Neural progenitor cell (in vitro differentiated cells): Measurements from ENCODE around the gene SPACA6. TPM values are rescaled to one million over a fixed set of nuclear protein-coding genes. Genes with fewer than 3 reads are reported as not detected.

Experiments used
- DNase-seq: peaks from one replicate; pipeline ENCODE4 v3.0.0-alpha.2; 2016; ENCODE audit warnings: low spot score
- H2AFZ ChIP-seq: fragments of 200-600 bp; sonication (generic); replicated peaks from 2 replicates; pipeline ENCODE4 v1.6.1; 2016; ENCODE audit warnings: antibody characterized with exemption
- H3F3A ChIP-seq: fragments of 200-600 bp; sonication (generic); 2 replicates; pipeline ENCODE4 v1.6.1; 2016; ENCODE audit warnings: antibody characterized with exemption, low read depth
- H3K27ac ChIP-seq: fragments of 200-600 bp; sonication (generic); 2 replicates; pipeline ENCODE4 v1.5.1; 2016; ENCODE audit warnings: mild to moderate bottlenecking
- H3K27me3 ChIP-seq: fragments of 200-600 bp; sonication (generic); 2 replicates; pipeline ENCODE4 v1.6.1; 2016; ENCODE audit warnings: mild to moderate bottlenecking, moderate library complexity
- H3K36me3 ChIP-seq: fragments of 200-600 bp; sonication (generic); 2 replicates; pipeline ENCODE4 v1.5.1; 2016
- H3K4me1 ChIP-seq: fragments of 200-600 bp; sonication (generic); 2 replicates; pipeline ENCODE4 v1.6.1; 2016; ENCODE audit warnings: mixed run types
- H3K4me2 ChIP-seq: fragments of 200-600 bp; sonication (generic); 2 replicates; pipeline ENCODE4 v1.6.1; 2016
- H3K4me3 ChIP-seq: fragments of 200-600 bp; sonication (generic); 2 replicates; pipeline ENCODE4 v1.5.1; 2016
- H3K79me2 ChIP-seq: fragments of 200-600 bp; sonication (generic); 2 replicates; pipeline ENCODE4 v1.6.1; 2016; ENCODE audit warnings: low read depth
- H3K9ac ChIP-seq: fragments of 200-600 bp; sonication (generic); 2 replicates; pipeline ENCODE4 v1.6.1; 2016
- H3K9me3 ChIP-seq: fragments of 200-600 bp; sonication (generic); 2 replicates; pipeline ENCODE4 v1.5.1; 2016; ENCODE audit warnings: low read depth
- H4K20me1 ChIP-seq: fragments of 200-600 bp; sonication (generic); 2 replicates; pipeline ENCODE4 v1.6.1; 2016; ENCODE audit warnings: low read depth
- H3K27ac Mint-ChIP-seq: 3 replicates; pipeline ENCODE4 v1.8.0; 2021; ENCODE audit warnings: mixed read lengths
- H3K27me3 Mint-ChIP-seq: 2 replicates; pipeline ENCODE4 v1.8.0; 2022; ENCODE audit warnings: low read depth, mild to moderate bottlenecking, inconsistent platforms, moderate library complexity, mixed read lengths; ENCODE audit not compliant: insufficient read depth
- H3K36me3 Mint-ChIP-seq: 3 replicates; pipeline ENCODE4 v1.8.0; 2021; ENCODE audit warnings: mixed read lengths
- H3K4me1 Mint-ChIP-seq: 3 replicates; pipeline ENCODE4 v1.8.0; 2021; ENCODE audit warnings: mixed read lengths
- H3K4me3 Mint-ChIP-seq: 3 replicates; pipeline ENCODE4 v1.8.0; 2021; ENCODE audit warnings: mild to moderate bottlenecking, moderate library complexity, mixed read lengths
- H3K9me3 Mint-ChIP-seq: 3 replicates; pipeline ENCODE4 v1.8.0; 2020; ENCODE audit warnings: mixed read lengths
- EZH2 ChIP-seq: fragments of 200-600 bp; sonication (generic); IDR thresholded peaks from 2 replicates; pipeline ENCODE4 v1.6.1; 2017; ENCODE audit warnings: antibody characterized with exemption, mild to moderate bottlenecking, moderate library complexity
- EZH2phosphoT487 ChIP-seq: fragments of 200-600 bp; sonication (generic); IDR thresholded peaks from 2 replicates; pipeline ENCODE4 v1.6.1; 2017; ENCODE audit warnings: antibody characterized with exemption
- total RNA-seq: library from RNA; depleted of rRNA; stranded (reverse); fragments of >200 nt; gene quantifications from 2 replicates; pipeline ENCODE4 v1.2.3, GENCODE V29; 2015; ENCODE audit warnings: low replicate concordance
- TF ChIP-seq, protein P1 (sequence below): fragments of 200-600 bp; sonication (generic); IDR thresholded peaks from 2 replicates; pipeline ENCODE4 v1.5.1; 2017; ENCODE audit warnings: antibody characterized with exemption, mild to moderate bottlenecking

Gene SPACA6
- total RNA-seq, 1 donor from 2014 or later = 6.9 TPM

DNA sequence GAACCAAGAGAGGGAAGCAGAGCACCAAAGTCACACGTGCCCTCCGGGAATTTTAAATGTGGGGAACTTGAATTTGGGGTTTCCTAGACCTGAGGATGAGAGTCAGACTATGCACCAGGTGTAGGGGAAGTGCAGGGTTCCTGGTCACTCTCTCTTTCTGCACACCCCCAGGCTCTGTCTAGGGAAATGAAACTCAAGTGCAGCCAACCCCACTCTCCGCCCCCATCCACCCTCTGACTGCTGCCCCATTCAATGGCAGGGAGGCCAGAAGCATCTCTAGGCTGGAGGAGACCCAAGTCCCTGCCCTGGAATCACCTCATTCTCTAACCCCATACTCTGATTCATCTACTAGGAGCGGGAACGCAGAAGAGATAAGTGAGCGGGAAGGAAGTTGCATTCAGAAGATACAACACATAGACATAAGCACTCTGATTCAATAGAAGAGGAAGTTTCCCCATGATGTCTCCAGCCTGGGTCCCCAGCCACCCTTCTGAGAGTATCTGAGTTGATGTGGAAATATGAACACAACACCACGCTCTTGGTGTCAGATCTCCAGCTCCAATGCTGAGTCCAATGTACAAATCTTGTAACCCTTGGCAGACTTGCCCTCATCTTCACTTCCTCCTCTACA lies 41.8 kb upstream of the SPACA6 start:
- Histone ChIP-seq H3K27ac (no peak overlapping the region), H3K9ac (no peak overlapping the region), H3K79me2 (no peaks in the 10 kb centered on the region), H3F3A (no peaks in the 10 kb centered on the region), H2AFZ (no peak overlapping the region), H3K27me3 (no peaks in the 10 kb centered on the region), H3K4me1 (no peaks in the 10 kb centered on the region), H3K36me3 (no peaks in the 10 kb centered on the region), H3K9me3 (no peaks in the 10 kb centered on the region), H3K4me2 (no peak overlapping the region), H4K20me1 (no peaks in the 10 kb centered on the region), H3K4me3 (no peak overlapping the region)
- Mint-ChIP-seq H3K36me3 (no peaks in the 10 kb centered on the region), H3K9me3 (no peaks in the 10 kb centered on the region), H3K4me1 (no peaks in the 10 kb centered on the region), H3K27ac (no peak overlapping the region), H3K4me3 (no peak overlapping the region), H3K27me3 (peaks cover 7% of the 10 kb centered on the region)
- DNase-seq = no peak
- TF ChIP-seq EZH2phosphoT487 (no peak), EZH2 (no peak)
- TF ChIP-seq, protein P1, sequence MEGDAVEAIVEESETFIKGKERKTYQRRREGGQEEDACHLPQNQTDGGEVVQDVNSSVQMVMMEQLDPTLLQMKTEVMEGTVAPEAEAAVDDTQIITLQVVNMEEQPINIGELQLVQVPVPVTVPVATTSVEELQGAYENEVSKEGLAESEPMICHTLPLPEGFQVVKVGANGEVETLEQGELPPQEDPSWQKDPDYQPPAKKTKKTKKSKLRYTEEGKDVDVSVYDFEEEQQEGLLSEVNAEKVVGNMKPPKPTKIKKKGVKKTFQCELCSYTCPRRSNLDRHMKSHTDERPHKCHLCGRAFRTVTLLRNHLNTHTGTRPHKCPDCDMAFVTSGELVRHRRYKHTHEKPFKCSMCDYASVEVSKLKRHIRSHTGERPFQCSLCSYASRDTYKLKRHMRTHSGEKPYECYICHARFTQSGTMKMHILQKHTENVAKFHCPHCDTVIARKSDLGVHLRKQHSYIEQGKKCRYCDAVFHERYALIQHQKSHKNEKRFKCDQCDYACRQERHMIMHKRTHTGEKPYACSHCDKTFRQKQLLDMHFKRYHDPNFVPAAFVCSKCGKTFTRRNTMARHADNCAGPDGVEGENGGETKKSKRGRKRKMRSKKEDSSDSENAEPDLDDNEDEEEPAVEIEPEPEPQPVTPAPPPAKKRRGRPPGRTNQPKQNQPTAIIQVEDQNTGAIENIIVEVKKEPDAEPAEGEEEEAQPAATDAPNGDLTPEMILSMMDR = no peak

DNA sequence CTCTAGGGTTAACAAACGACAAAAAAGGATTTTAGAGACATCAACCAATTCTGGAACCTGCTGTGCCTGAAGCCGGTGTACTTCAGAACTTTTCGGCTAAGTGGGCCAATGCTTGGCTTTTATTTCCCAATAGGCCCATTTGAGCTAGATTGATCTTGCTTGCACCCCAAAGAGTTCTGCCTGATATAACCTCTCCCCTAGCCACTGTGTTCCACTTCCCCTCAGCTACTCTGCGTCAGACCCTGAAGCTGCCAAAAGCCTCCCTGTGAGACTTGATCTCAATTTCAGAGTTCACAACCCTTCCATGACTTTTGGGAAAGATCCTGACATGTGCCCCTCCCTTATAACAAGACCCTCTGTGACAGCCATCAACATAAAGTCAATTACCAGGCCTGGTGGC lies 40.9 kb upstream of the SPACA6 start:
- Histone ChIP-seq H3K27ac (no peak overlapping the region), H3K27me3 (no peaks in the 10 kb centered on the region), H3K4me3 (no peak overlapping the region), H3K4me2 (no peak overlapping the region), H4K20me1 (no peaks in the 10 kb centered on the region), H2AFZ (no peak overlapping the region), H3K9ac (no peak overlapping the region), H3K79me2 (no peaks in the 10 kb centered on the region), H3K9me3 (no peaks in the 10 kb centered on the region), H3F3A (no peaks in the 10 kb centered on the region), H3K36me3 (no peaks in the 10 kb centered on the region), H3K4me1 (no peaks in the 10 kb centered on the region)
- no peak overlapping the region for H3K27ac Mint-ChIP-seq
- TF ChIP-seq, protein P1 = no peak
- TF ChIP-seq EZH2phosphoT487 (no peak), EZH2 (no peak)
- no peak overlapping the region for H3K4me3 Mint-ChIP-seq
- no peak for DNase-seq
- H3K36me3 Mint-ChIP-seq = no peaks in the 10 kb centered on the region
- H3K4me1 Mint-ChIP-seq = peaks cover 2% of the 10 kb centered on the region
- peaks cover 3% of the 10 kb centered on the region for H3K9me3 Mint-ChIP-seq
- peaks cover 11% of the 10 kb centered on the region for H3K27me3 Mint-ChIP-seq

DNA sequence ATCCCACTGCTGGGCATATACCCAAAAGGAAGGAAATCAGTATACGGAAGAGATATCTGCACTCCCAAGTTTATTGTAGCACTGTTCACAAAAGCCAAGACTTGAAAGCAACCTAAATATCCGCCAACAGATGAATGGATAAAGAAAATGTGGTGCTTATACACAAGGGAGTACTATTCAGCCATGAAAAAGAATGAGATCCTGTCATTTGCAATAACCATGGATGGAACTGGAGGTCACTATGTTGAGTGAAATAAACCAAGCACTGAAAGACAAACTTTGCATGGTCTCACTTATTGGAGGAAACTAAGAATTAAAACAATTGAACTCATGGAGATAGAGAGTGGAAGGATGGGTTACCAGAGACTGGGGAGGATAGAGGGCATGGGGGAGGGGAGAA lies 40.0 kb upstream of the SPACA6 start:
- Mint-ChIP-seq H3K4me3 (no peak overlapping the region), H3K4me1 (peaks cover 2% of the 10 kb centered on the region), H3K36me3 (no peaks in the 10 kb centered on the region), H3K9me3 (peaks cover 3% of the 10 kb centered on the region), H3K27me3 (peaks cover 11% of the 10 kb centered on the region), H3K27ac (no peak overlapping the region)
- DNase-seq = no peak
- H3K27ac ChIP-seq = no peak overlapping the region
- H3K79me2 ChIP-seq = no peaks in the 10 kb centered on the region
- H3K4me2 ChIP-seq = no peak overlapping the region
- no peak for TF ChIP-seq EZH2phosphoT487
- no peak for TF ChIP-seq EZH2
- TF ChIP-seq, protein P1 = no peak
- H2AFZ ChIP-seq = no peak overlapping the region
- H3K9ac ChIP-seq = no peak overlapping the region
- no peaks in the 10 kb centered on the region for H3K36me3 ChIP-seq
- H3K9me3 ChIP-seq = no peaks in the 10 kb centered on the region
- H4K20me1 ChIP-seq = no peaks in the 10 kb centered on the region
- no peaks in the 10 kb centered on the region for H3K27me3 ChIP-seq
- H3K4me1 ChIP-seq = no peaks in the 10 kb centered on the region
- H3F3A ChIP-seq = no peaks in the 10 kb centered on the region
- no peak overlapping the region for H3K4me3 ChIP-seq
